Omental fat pad (tissue), 4 donors: ENCODE results near the gene NOP16. TPM values are rescaled to one million over a fixed set of nuclear protein-coding genes. Genes with fewer than 3 reads are reported as not detected.

ENCODE experiments used
- ATAC-seq: fragments of 150-250 bp; one replicate; pipeline ENCODE4 v1.9.1; 2016; ENCODE audit warnings: mild to moderate bottlenecking, moderate library complexity; ENCODE audit not compliant: low FRiP score
- DNase-seq: peaks from one replicate; pipeline ENCODE4 v3.0.0-alpha.2; 2019; ENCODE audit warnings: low spot score
- total RNA-seq, 4 donors: library from RNA; depleted of rRNA; stranded (reverse); fragments of >200 nt; gene quantifications; one replicate each; pipeline ENCODE4 v1.1.0, GENCODE V29; 2016
- TF ChIP-seq, protein P1 (sequence below), 3 donors: fragments of 450-650 bp; IDR thresholded peaks; one replicate each; pipeline ENCODE4 v1.5.1; 2016 to 2017; ENCODE audit warnings: antibody characterized with exemption in 3 of 3, mild to moderate bottlenecking in 3 of 3, moderate library complexity in 2 of 3

The NOP16 gene
- total RNA-seq, 4 donors from 2014 or later: 6.1 to 84.7 (median 24.3) TPM

DNA sequence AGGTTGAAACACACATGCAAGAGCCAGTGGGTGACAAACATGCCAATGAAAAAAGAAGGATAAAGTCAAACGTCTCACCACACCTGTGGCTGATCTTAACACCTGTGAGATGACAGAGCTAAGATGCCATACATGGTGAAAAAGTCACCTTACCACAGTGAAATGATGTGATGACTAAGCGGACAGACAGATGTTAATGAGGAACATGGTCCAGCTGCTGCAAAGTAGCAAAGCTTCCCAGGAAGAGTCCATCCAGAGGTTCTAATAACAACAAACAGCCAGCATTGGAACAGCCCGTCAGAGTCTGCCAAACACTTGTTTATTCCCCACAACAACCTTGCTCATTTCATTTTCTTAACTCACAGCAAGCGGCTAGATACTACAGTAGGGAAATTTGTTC, 28.7 kb downstream of the NOP16 start:
- TF ChIP-seq, protein P1, sequence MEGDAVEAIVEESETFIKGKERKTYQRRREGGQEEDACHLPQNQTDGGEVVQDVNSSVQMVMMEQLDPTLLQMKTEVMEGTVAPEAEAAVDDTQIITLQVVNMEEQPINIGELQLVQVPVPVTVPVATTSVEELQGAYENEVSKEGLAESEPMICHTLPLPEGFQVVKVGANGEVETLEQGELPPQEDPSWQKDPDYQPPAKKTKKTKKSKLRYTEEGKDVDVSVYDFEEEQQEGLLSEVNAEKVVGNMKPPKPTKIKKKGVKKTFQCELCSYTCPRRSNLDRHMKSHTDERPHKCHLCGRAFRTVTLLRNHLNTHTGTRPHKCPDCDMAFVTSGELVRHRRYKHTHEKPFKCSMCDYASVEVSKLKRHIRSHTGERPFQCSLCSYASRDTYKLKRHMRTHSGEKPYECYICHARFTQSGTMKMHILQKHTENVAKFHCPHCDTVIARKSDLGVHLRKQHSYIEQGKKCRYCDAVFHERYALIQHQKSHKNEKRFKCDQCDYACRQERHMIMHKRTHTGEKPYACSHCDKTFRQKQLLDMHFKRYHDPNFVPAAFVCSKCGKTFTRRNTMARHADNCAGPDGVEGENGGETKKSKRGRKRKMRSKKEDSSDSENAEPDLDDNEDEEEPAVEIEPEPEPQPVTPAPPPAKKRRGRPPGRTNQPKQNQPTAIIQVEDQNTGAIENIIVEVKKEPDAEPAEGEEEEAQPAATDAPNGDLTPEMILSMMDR (IDR thresholded peaks at IDR 0.05): no peak
- DNase-seq (no peak), ATAC-seq (no peak)

DNA sequence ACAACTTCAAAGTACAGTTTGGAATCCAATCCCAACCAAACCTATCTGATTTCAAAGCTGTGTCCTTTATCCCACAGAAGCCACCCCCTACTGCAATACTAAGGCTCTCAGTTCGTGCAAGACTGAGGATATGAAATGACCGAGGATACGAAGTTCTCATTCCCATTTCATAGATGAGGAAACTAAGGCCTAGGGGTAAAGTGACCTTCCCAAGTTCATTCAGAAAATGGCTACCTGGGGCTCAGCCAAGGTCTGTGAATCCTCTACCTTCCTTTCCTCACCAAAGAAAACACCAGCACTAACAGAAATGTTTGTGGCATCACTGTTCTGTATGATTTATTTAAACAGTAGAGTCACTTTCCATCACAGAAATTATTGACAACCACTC, 32.2 kb downstream of the NOP16 start:
- no peak for DNase-seq
- ATAC-seq: no peak
- TF ChIP-seq, protein P1 (IDR thresholded peaks at IDR 0.05): no peak

DNA sequence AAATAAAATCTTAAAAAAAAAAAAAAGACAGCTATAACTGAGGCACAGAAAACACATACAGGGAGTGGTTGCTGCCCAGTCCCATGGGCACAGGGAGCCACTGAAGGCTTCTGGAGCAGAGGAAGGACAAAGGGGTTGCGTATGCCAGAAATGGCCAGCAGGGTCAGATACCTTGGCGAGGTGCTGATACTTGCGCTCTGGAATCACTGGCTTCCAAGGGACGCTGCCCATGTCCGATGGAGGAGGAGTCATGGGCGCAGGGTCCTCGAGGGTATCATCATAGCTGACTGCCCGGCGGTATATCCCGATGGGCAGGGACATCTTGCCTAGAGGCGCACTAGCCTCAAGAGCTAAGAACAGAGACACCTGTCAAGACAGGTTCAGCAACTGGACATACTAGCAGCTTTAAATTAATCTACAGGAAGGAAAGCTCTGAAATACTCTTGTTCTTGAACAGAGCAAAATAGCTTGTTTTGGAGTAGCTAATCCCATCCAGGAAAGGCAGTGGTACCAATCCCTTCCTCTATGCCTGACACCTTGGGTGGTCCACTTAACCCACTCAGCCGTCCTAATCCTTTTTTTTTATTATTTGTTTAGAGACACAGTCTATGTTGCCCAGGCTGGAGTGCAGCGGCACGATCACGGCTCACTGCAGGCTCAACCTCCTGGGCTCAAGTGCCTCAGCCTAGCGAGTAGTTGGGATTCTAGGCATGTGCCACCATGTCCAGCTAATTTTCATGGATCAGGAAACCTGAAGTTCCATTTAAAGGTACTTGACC, 32.8 kb downstream of the NOP16 start:
- no peak for ATAC-seq
- DNase-seq: no peak
- TF ChIP-seq, protein P1 (IDR thresholded peaks at IDR 0.05): no peak

DNA sequence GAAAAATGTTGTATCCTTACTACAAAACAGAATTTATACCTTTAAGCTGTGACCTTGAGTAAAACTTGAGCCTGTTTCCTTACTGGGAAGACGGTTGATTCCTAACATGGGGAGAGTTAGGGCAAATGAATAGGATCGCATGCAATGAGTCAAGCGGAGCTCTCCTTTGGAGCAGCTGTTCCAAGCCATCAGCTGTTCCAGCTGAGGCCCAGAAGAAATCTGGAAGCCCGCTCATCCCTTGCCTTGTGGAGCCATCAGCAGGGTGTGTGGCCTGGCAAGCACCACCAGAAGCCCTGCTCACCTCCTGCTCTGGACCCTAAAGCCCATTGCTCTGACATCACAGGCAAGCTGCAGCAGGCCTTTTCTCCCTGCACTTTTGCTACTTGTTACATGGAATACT, 34.9 kb downstream of the NOP16 start:
- DNase-seq: no peak
- ATAC-seq: no peak
- TF ChIP-seq, protein P1 (IDR thresholded peaks at IDR 0.05): no peak

DNA sequence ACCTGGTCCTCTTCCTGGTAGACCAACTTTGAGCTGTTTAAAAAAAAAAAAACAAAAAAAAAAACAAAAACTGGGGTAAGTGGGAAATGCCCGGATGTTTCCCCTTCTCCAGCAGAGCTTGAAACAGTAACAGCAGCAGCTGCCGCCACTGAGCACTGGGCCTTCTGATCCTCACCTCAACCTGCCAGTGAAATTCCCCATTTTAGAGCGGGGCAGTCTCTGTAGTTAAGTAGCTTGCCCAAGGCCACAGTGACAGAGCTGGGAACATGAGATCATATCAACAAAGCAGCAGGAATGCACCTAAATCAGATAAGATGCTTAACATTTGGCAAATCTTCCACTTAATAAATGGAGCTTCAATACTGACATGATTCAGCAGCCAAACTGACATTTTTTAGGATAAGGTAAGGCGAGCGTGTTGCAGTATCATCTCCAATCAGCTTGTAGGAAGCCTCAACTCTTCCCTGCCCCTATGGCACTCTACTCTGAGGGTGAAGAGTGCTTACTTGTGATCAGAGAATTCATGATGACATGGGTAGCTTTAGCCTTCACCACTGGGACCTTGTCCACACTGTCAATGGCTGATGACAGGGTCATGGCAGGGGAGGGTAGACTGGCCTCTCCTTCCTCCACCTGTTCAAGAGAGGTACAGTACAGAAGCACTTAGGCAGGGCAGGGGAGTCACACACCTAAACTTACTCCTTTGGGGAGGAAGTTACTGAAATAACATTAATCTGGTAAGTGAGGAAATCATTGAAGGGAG, 36.1 kb downstream of the NOP16 start:
- DNase-seq: no peak
- TF ChIP-seq, protein P1 (IDR thresholded peaks at IDR 0.05): no peak

DNA sequence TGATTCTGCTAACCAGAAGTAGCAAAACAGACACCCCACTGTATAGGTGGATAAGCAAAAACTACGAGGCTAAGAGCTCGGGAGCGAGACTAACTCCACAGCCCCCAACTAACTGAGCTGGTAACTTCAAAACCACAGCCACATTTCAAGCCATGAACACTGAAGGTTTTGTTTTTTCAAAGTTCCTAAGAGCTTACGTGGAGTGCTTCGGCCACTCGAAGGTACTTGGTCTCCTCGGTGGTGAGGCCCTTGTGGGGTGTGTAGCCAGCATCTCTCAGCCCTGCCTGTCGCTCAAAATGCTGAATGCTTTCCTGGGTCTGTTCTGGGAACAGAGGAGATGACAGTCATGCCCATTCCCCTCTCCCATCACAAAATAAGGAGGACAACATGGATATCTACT, 38.0 kb downstream of the NOP16 start:
- DNase-seq: no peak
- TF ChIP-seq, protein P1 (IDR thresholded peaks at IDR 0.05): no peak
- no peak for ATAC-seq

More for the DNA sequence above, 36.1 kb downstream of the NOP16 start:
- ATAC-seq: no peak
